HT1080 (cell line): ENCODE measurements around the gene NXT2. TPM values are rescaled to one million over a fixed set of nuclear protein-coding genes. Genes with fewer than 3 reads are reported as not detected.

ENCODE experiments used
- total RNA-seq: library from RNA; depleted of rRNA; stranded (reverse); fragments of >200 nt; shearing (Covaris generic); gene quantifications from 2 replicates; pipeline ENCODE4 v1.2.3, GENCODE V29; 2014; rRNA removed

The NXT2 gene
- total RNA-seq, 1 experiment from 2014 or later, result 76.1 TPM

Other genes with a start within 250 kb of the NXT2 start
- 0.03 TPM in 1 of 2 replicates, not detected in the other for gene GUCY2F, start 54.8 kb upstream of the NXT2 start, total RNA-seq
- 0.48 TPM in 1 of 2 replicates, not detected in the other for gene KCNE5, start 88.3 kb downstream of the NXT2 start, total RNA-seq
- 43.1 and 63.1 TPM in 2 replicates for gene ACSL4, start 196.4 kb downstream of the NXT2 start, total RNA-seq